ENCODE data around the gene LAMB3.

LAMB3 gene

DNA sequence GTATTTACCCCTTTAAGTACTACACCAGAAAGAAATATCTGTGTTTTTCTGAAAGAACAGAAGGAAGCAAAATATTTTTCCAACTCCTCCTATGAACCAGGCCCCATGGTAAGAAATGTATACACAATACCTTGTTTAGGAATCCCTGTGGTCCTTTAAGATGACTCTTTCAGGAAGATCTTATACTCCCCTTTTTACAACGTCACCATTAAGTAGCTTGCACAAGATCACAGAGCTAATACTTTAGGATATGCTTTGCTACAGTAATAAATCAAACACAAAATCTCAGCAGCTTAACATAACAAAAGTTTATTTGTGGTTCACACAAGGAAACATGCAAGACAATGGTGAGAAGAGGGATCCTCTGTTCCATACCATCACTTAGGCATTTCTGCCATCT is 8.8 kb upstream of the LAMB3 start:
- DNase-seq (ENCODE audit: low read depth): no peak

DNA sequence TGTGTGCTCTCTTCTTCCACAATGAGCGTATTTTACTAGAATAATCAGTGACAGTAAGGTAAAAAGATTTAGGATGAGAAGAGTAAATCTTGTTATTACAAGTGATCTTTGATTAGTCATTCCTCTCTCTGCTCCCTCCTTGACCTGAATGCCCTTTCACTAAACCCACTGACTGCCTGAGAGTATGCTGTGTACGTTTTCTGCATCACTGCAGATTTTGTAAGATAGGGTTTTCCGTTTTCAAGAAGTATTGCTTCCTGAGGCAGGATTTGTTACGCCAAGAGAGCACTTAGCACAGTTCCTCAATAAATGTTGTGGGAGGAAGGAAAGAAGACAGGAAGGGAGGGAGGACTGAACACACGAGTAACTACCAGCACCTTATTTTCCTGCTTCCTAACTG is 7.7 kb upstream of the LAMB3 start:
- DNase-seq (ENCODE audit: low read depth): peak; percentile 79

DNA sequence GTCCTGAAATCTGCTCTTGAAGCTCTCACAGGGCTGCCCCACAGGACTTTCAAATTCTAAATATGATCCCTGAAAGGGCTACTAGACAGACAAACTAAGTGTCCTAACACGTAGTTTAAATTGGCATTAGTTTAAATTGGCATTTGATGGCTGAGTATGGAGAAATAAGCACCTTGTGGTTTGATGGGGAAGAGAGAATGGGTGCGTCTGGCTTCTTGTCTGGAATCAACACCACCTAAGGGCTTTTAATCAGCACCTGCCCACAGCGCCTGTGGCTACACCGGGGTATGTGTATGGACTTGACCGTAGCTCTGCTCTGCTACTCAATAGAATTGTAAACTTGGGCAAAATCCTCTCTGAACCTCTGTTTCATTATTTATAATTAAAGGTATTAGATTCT is 5.7 kb upstream of the LAMB3 start:
- DNase-seq (ENCODE audit: low read depth): no peak

DNA sequence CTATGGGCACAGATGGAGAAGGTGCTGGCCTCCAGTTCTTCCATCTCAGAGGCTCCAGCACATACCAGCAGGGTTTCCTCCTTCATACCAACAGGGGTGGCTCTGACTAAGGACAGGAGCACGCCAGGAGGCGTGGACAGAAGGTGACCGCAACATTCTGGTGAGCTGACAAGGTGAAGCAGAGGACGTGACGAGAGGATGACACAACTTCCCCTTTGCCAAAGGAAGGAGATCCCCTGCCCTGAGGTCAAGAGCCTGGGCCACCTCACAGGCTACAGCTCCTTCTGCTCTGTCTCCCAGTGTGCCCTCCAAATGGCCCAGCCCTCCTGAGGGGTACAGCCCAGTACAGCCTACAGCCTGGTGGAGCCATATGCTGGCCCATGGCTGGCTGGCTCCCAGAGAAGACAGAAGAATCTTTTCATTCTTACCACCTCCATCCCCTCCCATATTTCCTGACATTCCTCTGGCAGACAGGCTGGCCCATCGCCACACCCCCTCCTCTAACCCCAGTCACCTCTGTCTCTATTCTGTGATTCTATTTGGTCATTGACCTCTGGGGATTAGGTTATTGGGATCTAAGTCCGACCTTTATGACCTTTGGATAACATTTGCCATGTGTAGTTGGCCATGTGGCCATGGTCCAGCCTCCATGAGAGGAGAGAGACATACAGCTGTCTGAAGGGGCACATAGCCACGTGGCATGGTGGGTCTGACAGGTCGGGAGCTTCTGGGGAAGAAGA is 5.1 kb upstream of the LAMB3 start:
- DNase-seq (ENCODE audit: low read depth): peak; percentile 69

DNA sequence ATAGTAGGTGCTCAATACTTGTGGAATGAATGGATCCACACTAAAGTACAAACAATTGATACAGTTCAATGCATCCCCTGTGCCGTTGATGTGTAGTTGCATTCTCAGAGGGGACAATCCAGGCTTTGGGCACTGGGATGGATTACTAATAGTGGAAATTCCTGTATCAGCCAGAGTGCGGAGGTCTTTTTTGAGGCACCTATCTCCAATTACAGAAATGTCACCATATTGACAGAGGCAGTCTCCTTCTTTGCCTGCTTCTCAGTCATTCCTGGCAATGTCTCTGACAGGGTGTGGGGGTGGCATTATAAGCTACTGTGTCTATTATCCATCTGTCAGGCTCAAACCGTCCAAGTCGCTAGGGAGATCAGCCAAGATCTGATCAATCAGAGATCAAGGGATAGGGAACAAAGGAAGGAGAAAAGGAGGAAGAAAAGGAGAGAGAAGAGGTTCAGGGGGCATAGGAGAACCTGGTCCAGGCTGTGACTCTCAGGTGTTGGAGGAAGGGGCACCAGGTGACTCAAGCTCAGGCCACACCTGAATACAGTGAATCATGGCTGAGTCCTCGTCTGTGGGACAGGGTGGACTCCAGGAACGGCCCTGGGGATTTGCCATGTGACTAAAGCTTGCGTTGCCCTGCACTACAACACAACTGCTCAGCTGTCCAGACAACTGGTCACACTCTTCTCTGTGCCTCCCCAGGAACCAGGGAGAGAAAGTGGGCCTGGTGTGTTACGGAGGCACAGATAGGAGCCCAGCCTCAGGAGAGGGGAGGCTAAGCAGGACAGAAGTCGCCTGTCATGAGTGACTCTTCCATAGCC is 3.4 kb upstream of the LAMB3 start:
- no peak for DNase-seq (ENCODE audit: low read depth)

DNA sequence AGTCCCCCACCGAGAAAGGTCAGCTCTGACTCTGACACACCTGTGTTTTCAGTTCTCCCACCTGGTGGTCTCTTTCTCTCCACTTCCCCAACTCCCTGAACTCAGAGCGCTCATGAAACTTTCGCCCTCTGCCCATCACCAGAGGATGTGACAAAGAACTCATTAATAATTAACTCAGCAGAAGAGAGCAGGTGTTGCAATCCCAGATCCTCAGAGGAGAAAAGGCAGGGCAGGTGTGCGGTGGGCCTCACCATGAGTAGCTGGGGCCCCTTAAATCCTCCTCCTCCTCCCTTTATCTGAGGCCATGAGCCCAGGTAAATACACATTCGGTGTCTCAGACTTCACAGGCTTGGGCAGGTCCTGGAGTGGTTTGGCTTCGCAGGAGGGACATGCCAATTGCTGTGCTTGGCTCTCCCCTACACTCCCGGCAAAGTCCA is 1.7 kb upstream of the LAMB3 start:
- no peak for DNase-seq (ENCODE audit: low read depth)

DNA sequence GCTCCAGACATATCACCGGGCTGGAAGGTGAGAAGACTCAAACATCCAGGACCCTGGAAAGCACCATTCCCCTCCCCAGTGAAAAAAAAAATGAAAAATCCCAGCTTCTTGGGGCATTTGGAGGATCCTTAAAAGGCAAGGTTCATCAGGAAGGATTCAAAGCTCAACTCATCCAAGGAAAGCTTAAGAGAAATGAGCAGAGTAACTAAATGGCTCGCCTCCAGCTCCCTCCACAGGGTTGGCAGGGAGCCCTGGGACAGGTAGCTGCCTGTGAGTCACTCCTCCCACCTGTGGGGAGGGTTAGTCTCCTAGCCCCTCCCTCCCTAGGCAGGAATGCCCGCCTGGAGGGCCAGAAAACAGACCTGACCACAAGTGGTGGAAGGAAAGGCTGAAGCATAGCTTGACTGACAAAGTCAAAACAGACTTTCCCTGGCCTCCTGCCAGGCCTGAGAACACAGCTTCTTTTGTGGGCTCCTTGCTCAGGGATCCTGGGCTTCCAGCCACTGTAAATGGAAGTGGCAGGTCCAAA is 712 bp upstream of the LAMB3 start:
- peak; percentile 70 for DNase-seq (ENCODE audit: low read depth)

DNA sequence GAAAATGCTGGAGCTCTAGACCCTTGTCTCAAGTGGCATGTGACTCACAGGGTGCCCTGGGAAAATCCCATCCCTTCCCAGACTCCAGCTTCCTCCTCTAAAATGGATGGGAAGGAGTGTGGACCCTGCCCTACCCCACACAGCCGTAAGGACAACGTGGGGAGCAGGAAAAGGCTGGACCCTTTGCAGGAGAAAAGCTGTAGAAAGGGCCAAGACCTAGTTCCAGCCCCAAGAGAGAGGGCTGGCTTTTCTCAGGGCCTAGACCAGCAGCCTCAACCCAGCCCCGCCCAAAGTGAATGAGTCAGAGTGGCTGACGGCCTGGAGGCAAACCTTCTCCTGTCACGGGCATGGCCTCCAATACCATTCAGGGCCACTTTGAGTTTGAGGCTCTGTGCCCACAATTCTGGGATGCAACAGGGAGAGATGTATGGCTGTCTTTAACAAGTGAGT is 1.1 kb downstream of the LAMB3 start:
- DNase-seq (ENCODE audit: low read depth): peak; percentile 81

DNA sequence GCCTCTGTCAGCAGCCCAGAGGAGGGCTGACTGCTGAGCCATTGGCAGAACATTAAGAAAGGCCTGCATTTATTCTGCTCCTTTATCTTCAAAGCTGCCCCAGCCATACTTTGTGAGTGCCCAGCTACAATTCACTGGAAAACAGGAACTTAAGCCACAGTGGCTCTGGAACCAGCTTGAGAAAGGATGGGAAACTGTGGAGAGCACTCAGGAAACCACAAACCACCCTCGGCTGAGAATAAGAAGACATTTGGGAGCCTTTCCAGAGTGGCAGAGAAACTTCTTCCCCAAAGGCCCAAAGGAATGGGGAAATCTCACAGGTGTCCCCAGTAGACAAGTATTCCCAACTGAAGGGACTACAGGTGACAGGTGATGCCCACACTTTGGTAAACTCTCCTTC is 1.8 kb downstream of the LAMB3 start:
- no peak for DNase-seq (ENCODE audit: low read depth)

DNA sequence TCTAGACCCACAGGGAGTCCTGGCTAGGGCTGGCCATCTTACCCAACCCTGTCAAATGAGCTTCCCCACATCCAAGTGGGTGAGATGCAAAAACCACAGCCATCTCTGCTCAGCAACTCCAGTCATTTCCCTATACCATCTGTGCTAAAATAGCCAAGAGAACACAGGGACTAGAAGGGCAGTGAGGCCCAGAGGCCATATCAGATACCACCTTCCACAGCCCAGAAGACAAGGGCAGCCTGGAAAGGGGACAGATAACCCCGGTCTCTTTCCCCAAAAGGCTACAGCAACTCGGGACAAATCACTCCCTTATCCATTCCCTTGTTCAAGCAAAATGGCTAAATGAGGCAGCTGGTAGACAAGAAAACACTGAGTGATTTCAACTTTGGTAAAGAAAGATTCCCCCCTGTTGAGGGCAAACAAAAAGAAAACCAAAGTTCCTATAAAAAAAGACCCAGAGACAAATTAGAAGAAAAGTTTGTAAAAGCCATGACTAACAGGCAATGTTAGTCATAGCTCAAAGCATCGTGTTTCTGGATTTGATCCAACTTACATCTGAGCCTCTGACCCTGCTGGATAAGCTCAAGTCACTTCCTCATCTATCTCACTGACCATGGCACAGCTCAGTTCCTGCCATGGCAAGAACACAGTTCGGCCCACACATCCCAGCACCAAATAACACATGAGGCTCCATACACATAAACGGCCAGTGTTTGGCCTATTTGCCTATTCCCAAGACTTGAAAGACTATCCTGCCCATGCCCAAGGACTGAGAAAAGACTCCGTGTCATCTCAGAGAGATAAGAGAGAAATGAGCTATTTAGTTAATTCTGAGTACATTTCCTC is 3.1 kb downstream of the LAMB3 start:
- DNase-seq (ENCODE audit: low read depth): peak; percentile 95

DNA sequence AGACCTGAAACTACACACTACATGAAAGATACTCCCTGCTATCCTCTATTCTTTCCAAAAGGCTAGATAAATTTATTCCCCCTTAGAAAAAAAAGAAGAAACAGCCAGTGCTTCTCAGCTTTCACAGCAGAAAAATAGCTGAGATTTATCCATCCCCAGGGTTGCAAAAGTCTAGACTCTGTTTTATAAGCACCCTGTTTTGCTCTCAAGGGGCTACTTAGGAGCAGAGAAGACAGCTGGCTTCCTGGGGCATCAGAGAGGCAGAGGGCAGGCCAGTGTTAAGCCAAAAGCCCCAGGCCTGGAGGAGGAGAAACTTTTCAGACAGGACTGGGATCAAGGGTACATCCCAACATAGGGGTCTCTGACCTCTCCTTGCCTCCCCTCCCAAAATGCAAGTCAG is 3.9 kb downstream of the LAMB3 start:
- no peak for DNase-seq (ENCODE audit: low read depth)

DNA sequence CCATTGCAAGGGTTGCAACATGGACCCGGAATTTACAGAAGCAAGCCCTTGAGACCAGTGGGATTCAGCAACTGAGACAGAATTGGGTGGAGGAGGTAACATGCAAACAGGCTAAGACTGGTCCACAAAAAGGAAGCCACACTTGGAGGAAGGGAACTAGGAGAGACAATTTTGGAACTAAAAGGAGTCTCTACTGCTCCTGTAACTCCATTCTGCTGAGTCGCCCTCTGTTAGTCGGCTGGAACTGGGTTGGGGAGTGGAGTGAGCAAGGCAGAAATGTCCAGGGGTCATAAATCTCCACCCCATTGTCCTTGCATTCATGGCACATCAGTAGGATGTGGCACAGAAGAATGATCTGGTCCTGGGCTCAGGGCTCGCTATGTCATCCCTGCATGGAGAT is 5.1 kb downstream of the LAMB3 start:
- no peak for DNase-seq (ENCODE audit: low read depth)

DNA sequence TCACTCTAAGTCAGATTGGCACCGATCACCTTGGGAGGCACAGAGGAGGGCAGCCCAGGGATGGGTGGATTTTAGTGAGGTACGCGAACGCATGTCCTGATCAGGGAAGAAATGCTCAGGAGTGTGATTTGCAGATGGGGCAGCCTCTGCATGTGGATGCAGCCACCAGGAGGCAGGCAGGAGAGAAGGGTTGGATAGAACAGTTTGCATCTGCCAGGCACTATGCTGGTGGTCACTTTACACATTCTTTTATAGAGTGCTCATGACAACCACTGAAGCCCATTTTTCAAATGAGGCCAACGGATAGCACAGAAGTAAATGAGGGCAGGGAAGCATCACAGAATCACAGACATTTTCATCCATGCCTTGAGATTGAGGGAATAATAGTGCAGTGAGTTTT is 5.7 kb downstream of the LAMB3 start:
- peak; percentile 48 for DNase-seq (ENCODE audit: low read depth)

DNA sequence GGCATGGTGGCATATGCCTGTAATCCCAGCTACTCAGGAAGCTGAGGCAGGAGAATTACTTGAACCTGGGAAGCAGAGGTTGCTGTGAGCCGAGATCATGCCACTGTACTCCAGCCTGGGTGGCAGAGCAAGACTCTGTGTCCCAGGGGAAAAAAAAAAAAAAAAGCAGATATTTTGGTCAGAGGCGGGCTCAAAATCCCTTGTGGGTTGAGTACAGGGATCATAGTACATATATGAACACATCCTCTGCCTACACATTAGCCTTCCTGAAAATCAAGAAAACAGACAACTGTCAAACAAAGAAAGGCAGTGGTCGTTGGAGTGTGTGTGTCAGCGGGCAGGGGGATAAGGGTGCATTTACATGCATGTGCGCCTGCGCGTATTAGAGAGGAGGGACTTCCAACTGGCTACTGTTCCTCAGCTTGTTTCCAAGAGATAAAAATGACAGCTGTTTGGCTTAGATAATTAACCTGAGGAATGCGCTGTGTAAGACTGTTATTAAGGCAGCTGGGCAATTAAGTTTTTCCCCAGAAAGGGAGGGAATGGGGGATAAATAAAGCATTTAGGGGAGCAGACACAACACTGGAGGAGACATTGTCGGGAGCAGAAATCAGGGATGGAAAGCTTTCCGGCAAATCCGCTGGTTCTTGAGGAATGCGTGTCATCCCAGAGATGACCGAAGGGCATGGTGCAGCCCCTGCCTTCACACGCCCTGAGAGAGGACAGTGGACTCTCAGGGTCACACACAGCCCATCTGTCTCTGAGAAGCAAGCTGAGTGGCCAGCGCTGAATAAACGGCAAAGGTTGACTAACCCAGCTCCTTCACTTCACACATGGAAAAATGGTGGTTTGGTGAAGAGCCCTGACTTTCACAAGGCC is 6.4 kb downstream of the LAMB3 start:
- no peak for DNase-seq (ENCODE audit: low read depth)

DNA sequence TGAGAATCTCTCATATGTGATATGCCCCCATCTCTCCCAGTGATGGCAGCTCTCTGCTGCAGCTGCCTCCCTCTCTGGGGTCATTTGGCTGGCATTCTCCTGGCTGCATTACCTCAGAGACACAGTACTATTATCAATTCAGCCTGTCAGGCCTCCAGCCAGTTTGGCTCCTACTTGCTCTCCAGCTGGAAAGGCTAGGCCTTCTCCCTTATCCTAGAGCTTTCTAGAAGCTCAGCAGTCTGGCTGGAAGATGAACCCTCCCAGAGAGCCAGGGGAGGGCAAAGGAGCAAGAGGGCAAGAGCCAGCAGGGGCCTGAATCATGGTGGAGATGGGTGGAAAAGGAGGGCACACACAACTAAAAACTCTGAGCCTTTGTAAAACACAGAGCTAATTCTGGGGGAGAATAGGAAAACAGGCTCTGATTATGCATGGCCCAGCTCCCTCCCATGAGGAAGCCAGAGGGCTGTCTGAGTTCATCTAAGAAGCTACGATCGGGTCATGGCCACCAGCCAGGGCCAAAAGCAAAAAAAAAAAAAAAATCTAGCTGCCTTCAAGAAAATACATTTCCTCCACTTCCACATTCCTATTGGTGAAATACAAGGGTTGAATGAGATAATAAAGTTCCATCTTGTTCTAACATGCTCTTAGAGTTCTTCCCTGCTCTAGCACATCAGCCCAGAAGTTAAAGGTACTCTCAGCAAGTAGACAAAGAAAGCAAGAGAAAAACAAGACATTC is 8.8 kb downstream of the LAMB3 start:
- DNase-seq (ENCODE audit: low read depth): peak; percentile 51

DNA sequence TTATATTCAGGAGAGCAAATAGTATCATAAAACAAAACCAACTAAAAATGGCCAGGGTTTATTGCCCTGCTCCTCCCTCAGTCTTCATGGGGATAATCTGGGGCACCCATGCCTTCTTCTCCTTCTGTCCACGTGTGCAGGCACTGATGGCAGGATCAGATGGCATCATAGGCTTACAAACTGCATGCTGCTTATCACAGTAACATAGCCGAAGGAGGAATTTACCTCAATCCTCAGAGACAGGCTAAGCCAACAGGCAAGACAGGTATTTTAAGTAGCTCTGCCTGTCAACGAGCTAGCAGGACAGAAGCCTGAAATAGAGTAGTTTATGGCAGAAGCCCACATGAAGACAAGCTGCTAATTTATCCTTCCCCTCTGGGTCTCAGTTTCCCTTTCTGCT is 9.4 kb downstream of the LAMB3 start:
- no peak for DNase-seq (ENCODE audit: low read depth)

DNA sequence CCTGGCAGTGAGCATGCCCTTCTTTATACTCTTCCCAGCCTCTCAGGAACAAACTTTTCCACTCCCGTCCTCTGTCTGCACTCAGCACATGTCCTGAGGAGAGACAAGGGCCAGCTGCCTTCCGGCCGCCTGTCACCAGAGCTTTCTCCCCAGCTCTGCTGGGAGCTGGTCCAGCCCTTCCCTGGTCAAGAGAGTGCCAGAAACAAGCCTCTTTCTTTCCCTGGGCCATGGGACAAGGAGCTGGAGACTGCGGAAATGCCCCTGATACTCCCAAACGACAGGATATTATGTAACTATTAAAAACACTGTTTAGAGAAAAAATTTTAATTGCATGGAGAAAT is 10.4 kb downstream of the LAMB3 start:
- DNase-seq (ENCODE audit: low read depth): no peak

DNA sequence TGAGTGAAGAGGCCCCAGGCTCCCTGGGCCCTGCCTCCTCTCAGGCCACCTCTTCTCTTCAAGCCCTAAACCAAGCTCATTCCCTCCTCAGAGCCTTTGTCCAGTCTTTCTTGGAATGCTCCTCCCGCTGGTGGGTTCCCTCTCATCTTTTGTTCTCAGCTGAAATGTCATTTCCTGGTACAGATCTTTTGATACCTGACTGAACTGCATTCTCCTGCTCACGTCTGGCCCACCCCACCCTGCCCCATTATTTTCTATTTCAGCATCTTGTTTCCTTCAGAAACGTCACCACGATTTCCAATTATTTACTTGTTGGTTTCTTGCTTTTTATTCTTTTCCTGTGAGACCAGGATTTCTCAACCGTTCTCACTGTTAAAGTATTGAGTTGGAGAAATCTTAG is 16.4 kb downstream of the LAMB3 start:
- DNase-seq (ENCODE audit: low read depth): no peak

DNA sequence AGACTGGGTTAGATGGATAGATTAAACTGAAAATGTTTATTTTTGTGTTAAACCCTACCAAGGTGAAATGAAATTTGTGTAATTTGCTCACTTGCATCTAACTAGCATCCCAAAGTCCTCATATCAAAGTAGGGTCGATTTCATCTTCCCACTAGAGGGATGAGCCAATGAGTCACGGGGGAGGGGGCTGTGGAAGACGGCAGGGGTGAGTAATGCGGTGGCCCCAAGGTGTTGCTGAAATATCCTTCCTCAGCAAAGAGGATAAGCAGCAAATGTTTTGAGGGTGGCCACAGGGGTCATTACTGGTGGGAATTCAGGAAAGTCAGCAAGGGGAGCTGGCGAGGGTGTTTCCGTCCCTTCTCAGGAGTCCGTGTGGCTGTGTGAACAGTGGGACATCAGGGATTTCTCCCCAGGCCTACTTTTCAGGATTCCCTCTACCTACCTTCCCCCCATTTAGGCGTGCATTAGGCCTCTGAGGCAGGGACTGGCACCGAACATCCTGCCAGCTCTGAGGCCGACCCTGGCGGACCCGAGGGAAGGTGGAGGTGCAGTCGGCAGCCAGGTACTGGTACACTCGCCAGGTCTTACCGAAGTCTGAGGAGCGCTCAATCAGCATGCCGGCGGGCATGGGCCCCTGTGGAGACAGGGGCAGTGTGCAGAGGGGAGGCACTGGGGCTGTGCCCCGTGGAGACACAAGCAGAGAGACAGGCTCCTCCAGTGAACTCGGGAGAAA is 18.1 kb downstream of the LAMB3 start:
- no peak for DNase-seq (ENCODE audit: low read depth)

Measured in iris pigment epithelial cell (primary cell).